ENCODE measurements around the gene TMPRSS11A. TPM values are rescaled to one million over a fixed set of nuclear protein-coding genes. Genes with fewer than 3 reads are reported as not detected.

TMPRSS11A gene
- total and polyA plus RNA-seq, 11 donors: not detected

DNA sequence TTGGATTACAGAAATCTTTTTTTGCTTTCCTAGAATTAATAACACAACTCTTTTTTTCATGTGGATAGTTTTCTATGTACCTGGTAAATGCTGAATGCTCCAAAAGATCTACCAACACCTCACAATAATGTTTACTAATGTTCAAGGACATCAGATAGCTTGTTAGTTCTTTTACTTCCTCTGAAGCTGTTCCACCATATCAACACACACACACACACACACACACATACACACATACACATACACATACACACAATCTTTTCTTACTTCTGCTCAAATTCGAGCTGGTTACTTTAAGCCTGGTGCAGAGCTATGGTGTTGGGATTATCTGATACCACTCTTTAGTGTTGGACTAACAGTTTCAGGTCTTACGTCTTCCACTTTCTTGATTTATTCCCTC, 51.2 kb downstream of the TMPRSS11A start:
- Histone ChIP-seq H3K27ac (no peak overlapping the region), H3K4me3 (no peak overlapping the region), H3K36me3 (no peaks in the 10 kb centered on the region), H3K9me3 (no peaks in the 10 kb centered on the region), H3K27me3 (no peaks in the 10 kb centered on the region), H3K4me1 (no peaks in the 10 kb centered on the region)
- ATAC-seq: no peak
- DNase-seq: no peak
- 72 to 82% (median 77%) methylated on average over 2 of the region's 2 CpGs for WGBS, 4 donors
- TF ChIP-seq, protein P1, sequence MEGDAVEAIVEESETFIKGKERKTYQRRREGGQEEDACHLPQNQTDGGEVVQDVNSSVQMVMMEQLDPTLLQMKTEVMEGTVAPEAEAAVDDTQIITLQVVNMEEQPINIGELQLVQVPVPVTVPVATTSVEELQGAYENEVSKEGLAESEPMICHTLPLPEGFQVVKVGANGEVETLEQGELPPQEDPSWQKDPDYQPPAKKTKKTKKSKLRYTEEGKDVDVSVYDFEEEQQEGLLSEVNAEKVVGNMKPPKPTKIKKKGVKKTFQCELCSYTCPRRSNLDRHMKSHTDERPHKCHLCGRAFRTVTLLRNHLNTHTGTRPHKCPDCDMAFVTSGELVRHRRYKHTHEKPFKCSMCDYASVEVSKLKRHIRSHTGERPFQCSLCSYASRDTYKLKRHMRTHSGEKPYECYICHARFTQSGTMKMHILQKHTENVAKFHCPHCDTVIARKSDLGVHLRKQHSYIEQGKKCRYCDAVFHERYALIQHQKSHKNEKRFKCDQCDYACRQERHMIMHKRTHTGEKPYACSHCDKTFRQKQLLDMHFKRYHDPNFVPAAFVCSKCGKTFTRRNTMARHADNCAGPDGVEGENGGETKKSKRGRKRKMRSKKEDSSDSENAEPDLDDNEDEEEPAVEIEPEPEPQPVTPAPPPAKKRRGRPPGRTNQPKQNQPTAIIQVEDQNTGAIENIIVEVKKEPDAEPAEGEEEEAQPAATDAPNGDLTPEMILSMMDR (IDR thresholded peaks at IDR 0.05): no peak
- TF ChIP-seq POLR2A (IDR thresholded peaks at IDR 0.05): no peak
- intact Hi-C loops (cut with DNase I): no loop called here

GRCh38 chr4:67911638-67912037, 51.7 kb downstream of the TMPRSS11A start:
- Histone ChIP-seq H3K36me3 (no peaks in the 10 kb centered on the region), H3K27ac (no peak overlapping the region), H3K4me3 (no peak overlapping the region), H3K4me1 (no peaks in the 10 kb centered on the region), H3K27me3 (no peaks in the 10 kb centered on the region), H3K9me3 (peaks cover 0 to under 1% (median 0%) of the 10 kb centered on the region in 12 donors)
- intact Hi-C loops (cut with DNase I): no loop called here
- no peak for TF ChIP-seq POLR2A (IDR thresholded peaks at IDR 0.05)
- TF ChIP-seq, protein P1 (IDR thresholded peaks at IDR 0.05): no peak
- DNase-seq (no peak), ATAC-seq (no peak)
- WGBS, 4 donors: 72 to 79% (median 76%) methylated on average over 3 of the region's 3 CpGs

- Histone ChIP-seq H3K27ac (no peak overlapping the region), H3K4me3 (no peak overlapping the region), H3K9me3 (peaks cover 0 to 5% (median 0%) of the 10 kb centered on the region in 12 donors), H3K4me1 (no peaks in the 10 kb centered on the region), H3K27me3 (no peaks in the 10 kb centered on the region), H3K36me3 (no peaks in the 10 kb centered on the region)
- ATAC-seq (no peak), DNase-seq (no peak)
- 41 to 58% (median 52%) methylated on average over 4 of the region's 4 CpGs for WGBS, 4 donors
- TF ChIP-seq POLR2A (IDR thresholded peaks at IDR 0.05): no peak
- TF ChIP-seq, protein P1 (IDR thresholded peaks at IDR 0.05): no peak
- intact Hi-C loops (cut with DNase I): no loop called here
These were observed 52.2 kb downstream of the TMPRSS11A start for GRCh38 chr4:67911141-67911540.

DNA sequence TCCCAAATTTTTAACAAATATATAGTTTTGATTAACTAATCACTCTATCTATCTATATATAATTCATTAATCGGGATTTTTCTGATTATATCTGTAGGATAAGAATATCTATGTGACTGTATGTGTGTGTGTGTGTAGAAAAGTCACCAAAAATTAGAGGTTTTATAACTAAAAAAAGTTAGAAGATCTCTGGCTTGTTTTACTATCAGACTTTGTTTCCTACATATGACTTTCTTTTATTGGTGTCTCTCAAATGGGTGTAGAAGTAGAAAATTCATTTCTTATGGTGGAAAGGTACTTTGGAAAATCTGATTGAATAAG, 52.7 kb downstream of the TMPRSS11A start:
- H3K4me1 ChIP-seq: no peaks in the 10 kb centered on the region
- TF ChIP-seq, protein P1 (IDR thresholded peaks at IDR 0.05): no peak
- TF ChIP-seq POLR2A (IDR thresholded peaks at IDR 0.05): no peak
- peaks cover 0 to 9% (median 0%) of the 10 kb centered on the region in 12 donors for H3K9me3 ChIP-seq
- H3K27me3 ChIP-seq: no peaks in the 10 kb centered on the region
- H3K27ac ChIP-seq: no peak overlapping the region
- DNase-seq (no peak), ATAC-seq (no peak)
- intact Hi-C loops (cut with DNase I): no loop called here
- no peaks in the 10 kb centered on the region for H3K36me3 ChIP-seq
- no peak overlapping the region for H3K4me3 ChIP-seq
- 3 to 10% (median 6%) methylated on average over 1 of the region's 1 CpG for WGBS, 4 donors

All from heart left ventricle (tissue), 16 donors.